Measurements from ENCODE around the gene RPL35A. TPM values are rescaled to one million over a fixed set of nuclear protein-coding genes. Genes with fewer than 3 reads are reported as not detected.
A peak's percentile ranks its signal among the peaks of the same experiment; 100 is the strongest.

Gene RPL35A
- total RNA-seq, 1 experiment from 2014 or later = 875 TPM

DNA sequence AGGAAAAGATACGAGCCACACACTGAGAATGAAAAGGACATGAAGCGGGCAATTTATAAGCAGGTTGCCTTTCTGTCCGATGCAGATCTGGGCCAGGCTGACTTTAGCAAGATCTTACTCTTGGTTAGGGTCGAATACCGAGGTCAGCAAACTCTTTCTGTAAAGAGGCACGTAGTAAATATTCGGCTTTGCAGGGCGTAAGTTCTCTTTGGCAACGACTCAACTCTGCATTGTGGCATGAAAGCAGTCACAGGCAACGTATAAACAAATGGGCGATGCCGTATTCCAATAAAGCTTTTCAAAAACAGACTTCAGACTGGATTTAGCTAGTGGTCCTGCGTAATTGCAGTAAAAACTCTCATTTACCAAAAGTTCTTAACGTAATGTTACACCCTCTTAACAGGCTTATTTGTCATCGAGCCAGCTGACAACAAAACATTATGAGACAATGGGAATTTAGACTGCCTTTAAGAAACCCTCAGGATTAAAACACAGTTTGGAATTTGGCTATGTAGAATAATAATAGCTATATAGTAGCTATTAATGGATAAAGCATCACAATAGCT, 13.1 kb upstream of the RPL35A start:
- intact Hi-C loops (cut with micrococcal nuclease) = no loop called here
- no peaks in the 10 kb centered on the region for H4K20me1 ChIP-seq (ENCODE audit: low read length)
- no peaks in the 10 kb centered on the region for H3K36me3 ChIP-seq (ENCODE audit: low read depth, low read length)
- no peaks in the 10 kb centered on the region for H3K4me1 ChIP-seq (ENCODE audit: insufficient read depth, low read length)
- no peaks in the 10 kb centered on the region for H3K79me2 ChIP-seq (ENCODE audit: low read length)
- ChIA-PET POLR2A (ENCODE audit: unreplicated experiment) (no interaction called here), CTCF (no interaction called here)
- no TSS peak for BruUV-seq (replicated peaks)
- no peaks in the 10 kb centered on the region for H3K9me2 ChIP-seq (replicated peaks; ENCODE audit: low read length)
- no peak overlapping the region for H3K9ac ChIP-seq (ENCODE audit: low read length)
- H3K9me3 ChIP-seq (ENCODE audit: low read length) = no peaks in the 10 kb centered on the region
- no peak for ATAC-seq
- H2AFZ ChIP-seq (ENCODE audit: low read length) = no peak overlapping the region
- H3K4me3 ChIP-seq (ENCODE audit: low read length) = no peak overlapping the region
- no peak for DNase-seq
- H3F3A ChIP-seq (ENCODE audit: low read length, unreplicated experiment) = no peaks in the 10 kb centered on the region
- TF ChIP-seq EZH2phosphoT487 (IDR thresholded peaks at IDR 0.05; ENCODE audit: borderline replicate concordance, low read length) (no peak), EZH2 (IDR thresholded peaks at IDR 0.05; ENCODE audit: low read length, unreplicated experiment) (no peak)
- TF ChIP-seq, protein P1, sequence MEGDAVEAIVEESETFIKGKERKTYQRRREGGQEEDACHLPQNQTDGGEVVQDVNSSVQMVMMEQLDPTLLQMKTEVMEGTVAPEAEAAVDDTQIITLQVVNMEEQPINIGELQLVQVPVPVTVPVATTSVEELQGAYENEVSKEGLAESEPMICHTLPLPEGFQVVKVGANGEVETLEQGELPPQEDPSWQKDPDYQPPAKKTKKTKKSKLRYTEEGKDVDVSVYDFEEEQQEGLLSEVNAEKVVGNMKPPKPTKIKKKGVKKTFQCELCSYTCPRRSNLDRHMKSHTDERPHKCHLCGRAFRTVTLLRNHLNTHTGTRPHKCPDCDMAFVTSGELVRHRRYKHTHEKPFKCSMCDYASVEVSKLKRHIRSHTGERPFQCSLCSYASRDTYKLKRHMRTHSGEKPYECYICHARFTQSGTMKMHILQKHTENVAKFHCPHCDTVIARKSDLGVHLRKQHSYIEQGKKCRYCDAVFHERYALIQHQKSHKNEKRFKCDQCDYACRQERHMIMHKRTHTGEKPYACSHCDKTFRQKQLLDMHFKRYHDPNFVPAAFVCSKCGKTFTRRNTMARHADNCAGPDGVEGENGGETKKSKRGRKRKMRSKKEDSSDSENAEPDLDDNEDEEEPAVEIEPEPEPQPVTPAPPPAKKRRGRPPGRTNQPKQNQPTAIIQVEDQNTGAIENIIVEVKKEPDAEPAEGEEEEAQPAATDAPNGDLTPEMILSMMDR (conservative IDR thresholded peaks at IDR 0.05; ENCODE audit: low read depth, low read length) = no peak
- no peaks in the 10 kb centered on the region for H3K27me3 ChIP-seq (ENCODE audit: low read length)
- no peak overlapping the region for H3K4me2 ChIP-seq (ENCODE audit: low read length)
- no peak overlapping the region for H3K27ac ChIP-seq (ENCODE audit: low read length)

DNA sequence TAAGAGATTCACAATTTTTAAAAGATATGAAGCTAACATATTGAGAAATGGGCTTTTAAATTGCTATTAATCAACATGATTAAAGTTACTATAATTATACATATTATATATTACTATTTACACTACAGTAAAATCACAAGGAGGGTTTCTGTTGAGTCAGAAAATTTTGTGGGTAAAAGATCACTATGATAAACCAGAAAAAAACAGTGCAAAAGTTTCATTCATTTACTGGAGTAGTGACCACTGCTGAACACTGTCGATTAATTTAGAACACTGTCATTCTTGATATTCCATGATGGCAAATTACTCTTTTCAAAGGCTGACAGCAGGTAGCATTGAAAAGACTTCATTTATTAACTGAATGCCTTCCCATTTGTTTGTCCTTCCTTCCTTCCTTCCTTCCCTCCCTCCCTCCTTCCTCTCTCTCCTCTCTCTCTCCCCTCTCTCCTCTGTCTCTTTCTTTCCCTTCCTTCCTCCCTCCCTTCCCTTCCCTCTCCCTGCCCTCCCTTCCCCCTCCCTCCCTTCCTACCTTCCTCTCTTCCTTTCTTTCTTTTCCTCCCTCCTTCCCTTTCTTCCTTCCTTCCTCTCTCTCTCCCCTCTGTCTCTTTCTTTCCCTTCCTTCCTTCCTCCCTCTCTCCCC, 9.1 kb upstream of the RPL35A start:
- Histone ChIP-seq H3K9me2 (replicated peaks; ENCODE audit: low read length) (no peaks in the 10 kb centered on the region), H3K79me2 (ENCODE audit: low read length) (no peaks in the 10 kb centered on the region), H3K4me3 (ENCODE audit: low read length) (no peak overlapping the region), H3K9ac (ENCODE audit: low read length) (no peak overlapping the region), H4K20me1 (ENCODE audit: low read length) (no peaks in the 10 kb centered on the region), H3K9me3 (ENCODE audit: low read length) (no peaks in the 10 kb centered on the region), H3K27ac (ENCODE audit: low read length) (no peak overlapping the region), H3K4me2 (ENCODE audit: low read length) (no peak overlapping the region), H3K36me3 (ENCODE audit: low read depth, low read length) (no peaks in the 10 kb centered on the region), H3K27me3 (ENCODE audit: low read length) (no peaks in the 10 kb centered on the region), H3F3A (ENCODE audit: low read length, unreplicated experiment) (no peaks in the 10 kb centered on the region), H3K4me1 (ENCODE audit: insufficient read depth, low read length) (no peaks in the 10 kb centered on the region), H2AFZ (ENCODE audit: low read length) (no peak overlapping the region)
- ChIA-PET POLR2A (ENCODE audit: unreplicated experiment) (no interaction called here), CTCF (no interaction called here)
- no peak for DNase-seq
- no peak for TF ChIP-seq EZH2 (IDR thresholded peaks at IDR 0.05; ENCODE audit: low read length, unreplicated experiment)
- TF ChIP-seq, protein P1 (conservative IDR thresholded peaks at IDR 0.05; ENCODE audit: low read depth, low read length) = no peak
- no peak for TF ChIP-seq EZH2phosphoT487 (IDR thresholded peaks at IDR 0.05; ENCODE audit: borderline replicate concordance, low read length)
- intact Hi-C loops (cut with micrococcal nuclease) = no loop called here
- no TSS peak for BruUV-seq (replicated peaks)
- ATAC-seq = peak; percentile 42; the same call in 1 of the 2 replicates

DNA sequence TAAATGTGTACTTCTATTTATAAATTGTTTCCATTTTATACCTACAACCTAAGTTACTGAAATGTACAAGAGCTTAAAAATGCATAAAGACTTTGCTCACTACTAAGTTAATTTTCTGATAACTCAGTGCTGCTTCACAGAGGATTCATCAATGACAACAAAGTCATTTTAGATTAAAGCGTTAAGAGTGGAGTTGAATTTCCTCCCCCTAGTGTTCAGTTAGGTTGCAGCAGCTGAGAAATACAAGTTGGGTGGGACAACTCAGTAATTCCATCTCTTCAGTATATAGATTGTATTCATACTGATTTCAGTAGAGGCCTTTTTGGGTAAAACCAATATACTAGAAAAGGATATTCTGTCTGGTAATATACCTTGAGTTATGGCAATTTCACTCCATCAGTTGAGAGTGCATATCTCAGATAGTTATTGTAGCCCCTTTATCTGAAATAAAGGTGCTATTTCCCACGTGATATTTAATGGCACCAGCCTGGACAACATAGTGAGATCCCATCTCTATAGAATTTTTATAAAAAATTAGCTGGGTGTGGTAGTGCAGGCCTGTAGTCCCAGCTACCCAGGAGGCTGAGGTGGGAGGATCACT, 6.9 kb upstream of the RPL35A start:
- no peak overlapping the region for H3K4me3 ChIP-seq (ENCODE audit: low read length)
- H3F3A ChIP-seq (ENCODE audit: low read length, unreplicated experiment) = no peaks in the 10 kb centered on the region
- no peaks in the 10 kb centered on the region for H3K36me3 ChIP-seq (ENCODE audit: low read depth, low read length)
- intact Hi-C loops (cut with micrococcal nuclease) = loop anchor here (1.0 kb wide), 1 partner anchor 37 kb away; no protein-coding TSS in a partner anchor
- H3K4me2 ChIP-seq (ENCODE audit: low read length) = no peak overlapping the region
- peak; percentile 73 for DNase-seq
- CTCF ChIA-PET = interaction anchor here (1.2 kb wide), 1 partner anchor 37 kb away, joined by 7 read pairs; no protein-coding TSS in a partner anchor
- TF ChIP-seq EZH2 (IDR thresholded peaks at IDR 0.05; ENCODE audit: low read length, unreplicated experiment) (no peak), EZH2phosphoT487 (IDR thresholded peaks at IDR 0.05; ENCODE audit: borderline replicate concordance, low read length) (no peak)
- TF ChIP-seq, protein P1 (conservative IDR thresholded peaks at IDR 0.05; ENCODE audit: low read depth, low read length) = peak; percentile 86
- POLR2A ChIA-PET (ENCODE audit: unreplicated experiment) = no interaction called here
- no TSS peak for BruUV-seq (replicated peaks)
- no peaks in the 10 kb centered on the region for H3K9me3 ChIP-seq (ENCODE audit: low read length)
- H2AFZ ChIP-seq (ENCODE audit: low read length) = no peak overlapping the region
- H3K4me1 ChIP-seq (ENCODE audit: insufficient read depth, low read length) = no peaks in the 10 kb centered on the region
- ATAC-seq = peak; percentile 78
- H3K79me2 ChIP-seq (ENCODE audit: low read length) = no peaks in the 10 kb centered on the region
- no peaks in the 10 kb centered on the region for H3K9me2 ChIP-seq (replicated peaks; ENCODE audit: low read length)
- no peaks in the 10 kb centered on the region for H4K20me1 ChIP-seq (ENCODE audit: low read length)
- no peak overlapping the region for H3K27ac ChIP-seq (ENCODE audit: low read length)
- no peak overlapping the region for H3K9ac ChIP-seq (ENCODE audit: low read length)
- no peaks in the 10 kb centered on the region for H3K27me3 ChIP-seq (ENCODE audit: low read length)
